ENCODE measurements around the gene FLNC. TPM values are rescaled to one million over a fixed set of nuclear protein-coding genes. Genes with fewer than 3 reads are reported as not detected.

The FLNC gene
- total and polyA plus RNA-seq, 3 experiments from 2014 or later = not detected

GRCh38 chr7:128848289-128849155, 18.3 kb downstream of the FLNC start:
- Mint-ChIP-seq H3K27ac (no peak overlapping the region), H3K4me3 (no peak overlapping the region), H3K36me3 (no peaks in the 10 kb centered on the region), H3K4me1 (no peaks in the 10 kb centered on the region), H3K27me3 (peaks cover 0 to 2% of the 10 kb centered on the region in 2 donors), H3K9me3 (no peaks in the 10 kb centered on the region)
- POLR2A ChIA-PET = interaction anchor here (0.6 kb wide), 1 partner anchor 1140 kb away, joined by 6 read pairs; no protein-coding TSS in a partner anchor
- Histone ChIP-seq H3K27me3 (ENCODE audit: insufficient read depth, low read length, poor library complexity, severe bottlenecking) (no peaks in the 10 kb centered on the region), H3K4me3 (ENCODE audit: low read length) (no peak overlapping the region), H3K4me1 (ENCODE audit: insufficient read depth, low read length) (no peaks in the 10 kb centered on the region), H3K36me3 (ENCODE audit: insufficient read depth, low read length) (no peaks in the 10 kb centered on the region), H3K9me3 (ENCODE audit: low read length) (no peaks in the 10 kb centered on the region), H3K27ac (ENCODE audit: low read depth, low read length) (no peak overlapping the region)
- no peak for DNase-seq
- CTCF ChIA-PET = interaction anchor here (1.3 kb wide), 1 partner anchor 14 kb away, joined by 4 read pairs; the partner anchor contains the start of gene ATP6V1F

GRCh38 chr7:128849156-128849515, 18.9 kb downstream of the FLNC start:
- peaks cover 0 to 2% of the 10 kb centered on the region in 2 donors for H3K27me3 Mint-ChIP-seq
- H3K27me3 ChIP-seq (ENCODE audit: insufficient read depth, low read length, poor library complexity, severe bottlenecking) = no peaks in the 10 kb centered on the region
- H3K4me3 Mint-ChIP-seq = no peak overlapping the region
- no peaks in the 10 kb centered on the region for H3K9me3 Mint-ChIP-seq
- ChIA-PET POLR2A (no interaction called here), CTCF (no interaction called here)
- no peaks in the 10 kb centered on the region for H3K9me3 ChIP-seq (ENCODE audit: low read length)
- no peaks in the 10 kb centered on the region for H3K4me1 Mint-ChIP-seq
- no peaks in the 10 kb centered on the region for H3K36me3 Mint-ChIP-seq
- no peak overlapping the region for H3K27ac Mint-ChIP-seq
- DNase-seq = no peak
- H3K36me3 ChIP-seq (ENCODE audit: insufficient read depth, low read length) = no peaks in the 10 kb centered on the region
- H3K4me1 ChIP-seq (ENCODE audit: insufficient read depth, low read length) = no peaks in the 10 kb centered on the region
- H3K4me3 ChIP-seq (ENCODE audit: low read length) = no peak overlapping the region
- H3K27ac ChIP-seq (ENCODE audit: low read depth, low read length) = no peak overlapping the region

DNA sequence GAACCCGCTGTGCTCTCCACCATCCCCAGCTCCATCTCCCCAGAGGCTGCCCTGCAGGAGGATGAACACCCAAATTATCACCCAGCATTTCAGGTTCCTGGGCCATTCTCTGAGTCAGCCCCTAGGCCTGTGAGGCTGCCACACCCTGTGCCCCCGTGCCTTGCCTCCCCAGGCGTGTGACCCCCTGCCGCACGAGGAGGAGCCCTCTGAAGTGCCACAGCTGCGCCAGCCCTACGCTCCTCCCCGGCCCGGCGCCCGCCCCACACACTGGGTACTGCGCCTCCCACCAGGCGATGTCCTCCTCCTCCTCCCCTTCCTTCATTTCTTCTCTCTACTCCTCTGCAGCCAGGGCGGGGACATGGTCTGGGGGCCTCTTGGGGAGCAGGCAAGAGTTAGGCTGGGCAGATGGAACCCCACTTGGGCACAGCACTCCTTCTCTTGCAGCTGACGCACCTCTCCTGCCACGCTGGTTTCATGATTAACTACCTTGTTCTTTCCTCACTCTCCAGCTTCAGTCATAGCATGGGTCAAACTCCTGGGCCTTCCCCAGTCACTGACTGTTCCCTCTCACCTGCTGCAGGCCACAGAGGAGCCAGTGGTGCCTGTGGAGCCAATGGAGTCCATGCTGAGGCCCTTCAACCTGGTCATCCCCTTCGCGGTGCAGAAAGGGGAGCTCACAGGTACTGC, 19.7 kb downstream of the FLNC start:
- DNase-seq = no peak
- Histone ChIP-seq H3K9me3 (ENCODE audit: low read length) (no peaks in the 10 kb centered on the region), H3K4me1 (ENCODE audit: insufficient read depth, low read length) (no peaks in the 10 kb centered on the region), H3K27me3 (ENCODE audit: insufficient read depth, low read length, poor library complexity, severe bottlenecking) (no peaks in the 10 kb centered on the region), H3K36me3 (ENCODE audit: insufficient read depth, low read length) (no peaks in the 10 kb centered on the region), H3K4me3 (ENCODE audit: low read length) (no peak overlapping the region), H3K27ac (ENCODE audit: low read depth, low read length) (no peak overlapping the region)
- ChIA-PET CTCF (no interaction called here), POLR2A (no interaction called here)
- no peaks in the 10 kb centered on the region for H3K4me1 Mint-ChIP-seq
- H3K36me3 Mint-ChIP-seq = no peaks in the 10 kb centered on the region
- H3K27me3 Mint-ChIP-seq = peaks cover 0 to 2% of the 10 kb centered on the region in 2 donors
- no peak overlapping the region for H3K27ac Mint-ChIP-seq
- no peaks in the 10 kb centered on the region for H3K9me3 Mint-ChIP-seq
- H3K4me3 Mint-ChIP-seq = no peak overlapping the region

GRCh38 chr7:128852537-128853254, 22.5 kb downstream of the FLNC start:
- no peak overlapping the region for H3K27ac ChIP-seq (ENCODE audit: low read depth, low read length)
- ChIA-PET CTCF (no interaction called here), POLR2A (no interaction called here)
- peaks cover 0 to 4% of the 10 kb centered on the region in 2 donors for H3K27me3 Mint-ChIP-seq
- H3K36me3 ChIP-seq (ENCODE audit: insufficient read depth, low read length) = no peaks in the 10 kb centered on the region
- H3K9me3 ChIP-seq (ENCODE audit: low read length) = no peaks in the 10 kb centered on the region
- H3K27me3 ChIP-seq (ENCODE audit: insufficient read depth, low read length, poor library complexity, severe bottlenecking) = no peaks in the 10 kb centered on the region
- no peaks in the 10 kb centered on the region for H3K9me3 Mint-ChIP-seq
- no peak overlapping the region for H3K4me3 Mint-ChIP-seq
- DNase-seq = no peak
- H3K27ac Mint-ChIP-seq = no peak overlapping the region
- H3K4me3 ChIP-seq (ENCODE audit: low read length) = no peak overlapping the region
- H3K4me1 ChIP-seq (ENCODE audit: insufficient read depth, low read length) = no peaks in the 10 kb centered on the region
- H3K36me3 Mint-ChIP-seq = no peaks in the 10 kb centered on the region
- no peaks in the 10 kb centered on the region for H3K4me1 Mint-ChIP-seq

DNA sequence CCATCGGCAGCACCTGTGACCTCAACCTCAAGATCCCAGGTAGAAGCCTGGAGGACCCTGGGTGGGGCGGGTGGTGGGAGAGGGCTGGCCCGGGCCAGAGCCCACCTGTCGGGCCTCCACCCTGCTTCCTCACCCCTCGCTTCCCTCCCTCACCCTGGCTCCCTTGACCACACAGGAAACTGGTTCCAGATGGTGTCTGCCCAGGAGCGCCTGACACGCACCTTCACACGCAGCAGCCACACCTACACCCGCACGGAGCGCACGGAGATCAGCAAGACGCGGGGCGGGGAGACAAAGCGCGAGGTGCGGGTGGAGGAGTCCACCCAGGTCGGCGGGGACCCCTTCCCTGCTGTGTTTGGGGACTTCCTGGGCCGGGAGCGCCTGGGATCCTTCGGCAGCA, 23.6 kb downstream of the FLNC start:
- H3K27ac Mint-ChIP-seq = no peak overlapping the region
- peaks cover 0 to 4% of the 10 kb centered on the region in 2 donors for H3K27me3 Mint-ChIP-seq
- H3K4me1 ChIP-seq (ENCODE audit: insufficient read depth, low read length) = no peaks in the 10 kb centered on the region
- H3K36me3 Mint-ChIP-seq = no peaks in the 10 kb centered on the region
- no peaks in the 10 kb centered on the region for H3K9me3 ChIP-seq (ENCODE audit: low read length)
- CTCF ChIA-PET = no interaction called here
- no peaks in the 10 kb centered on the region for H3K4me1 Mint-ChIP-seq
- no peak for DNase-seq
- H3K36me3 ChIP-seq (ENCODE audit: insufficient read depth, low read length) = no peaks in the 10 kb centered on the region
- no peaks in the 10 kb centered on the region for H3K9me3 Mint-ChIP-seq
- H3K4me3 ChIP-seq (ENCODE audit: low read length) = no peak overlapping the region
- H3K27ac ChIP-seq (ENCODE audit: low read depth, low read length) = no peak overlapping the region
- no peak overlapping the region for H3K4me3 Mint-ChIP-seq
- H3K27me3 ChIP-seq (ENCODE audit: insufficient read depth, low read length, poor library complexity, severe bottlenecking) = no peaks in the 10 kb centered on the region
- POLR2A ChIA-PET = no interaction called here

DNA sequence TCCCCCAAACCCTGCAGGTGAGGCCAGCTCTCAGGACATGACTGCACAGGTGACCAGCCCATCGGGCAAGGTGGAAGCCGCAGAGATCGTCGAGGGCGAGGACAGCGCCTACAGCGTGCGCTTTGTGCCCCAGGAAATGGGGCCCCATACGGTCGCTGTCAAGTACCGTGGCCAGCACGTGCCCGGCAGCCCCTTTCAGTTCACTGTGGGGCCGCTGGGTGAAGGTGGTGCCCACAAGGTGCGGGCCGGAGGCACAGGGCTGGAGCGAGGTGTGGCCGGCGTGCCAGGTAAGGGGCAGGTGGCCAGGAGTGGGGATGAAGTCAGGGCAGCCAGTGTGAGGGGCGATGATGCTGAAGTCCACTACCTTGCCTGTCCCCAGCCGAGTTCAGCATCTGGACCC, 24.2 kb downstream of the FLNC start:
- POLR2A ChIA-PET = no interaction called here
- no peaks in the 10 kb centered on the region for H3K4me1 Mint-ChIP-seq
- no peak overlapping the region for H3K4me3 Mint-ChIP-seq
- H3K27me3 ChIP-seq (ENCODE audit: insufficient read depth, low read length, poor library complexity, severe bottlenecking) = no peaks in the 10 kb centered on the region
- H3K27ac Mint-ChIP-seq = no peak overlapping the region
- no peaks in the 10 kb centered on the region for H3K36me3 Mint-ChIP-seq
- H3K9me3 ChIP-seq (ENCODE audit: low read length) = no peaks in the 10 kb centered on the region
- CTCF ChIA-PET = no interaction called here
- H3K4me3 ChIP-seq (ENCODE audit: low read length) = no peak overlapping the region
- no peak overlapping the region for H3K27ac ChIP-seq (ENCODE audit: low read depth, low read length)
- no peaks in the 10 kb centered on the region for H3K4me1 ChIP-seq (ENCODE audit: insufficient read depth, low read length)
- no peaks in the 10 kb centered on the region for H3K9me3 Mint-ChIP-seq
- DNase-seq = no peak
- no peaks in the 10 kb centered on the region for H3K36me3 ChIP-seq (ENCODE audit: insufficient read depth, low read length)
- H3K27me3 Mint-ChIP-seq = peaks cover 0 to 4% of the 10 kb centered on the region in 2 donors

GRCh38 chr7:128855559-128855958, 25.4 kb downstream of the FLNC start:
- CTCF ChIA-PET = no interaction called here
- no peaks in the 10 kb centered on the region for H3K9me3 Mint-ChIP-seq
- H3K4me1 ChIP-seq (ENCODE audit: insufficient read depth, low read length) = no peaks in the 10 kb centered on the region
- no peak overlapping the region for H3K4me3 Mint-ChIP-seq
- H3K27ac Mint-ChIP-seq = no peak overlapping the region
- H3K4me3 ChIP-seq (ENCODE audit: low read length) = no peak overlapping the region
- no peaks in the 10 kb centered on the region for H3K36me3 ChIP-seq (ENCODE audit: insufficient read depth, low read length)
- no peaks in the 10 kb centered on the region for H3K9me3 ChIP-seq (ENCODE audit: low read length)
- no peaks in the 10 kb centered on the region for H3K36me3 Mint-ChIP-seq
- POLR2A ChIA-PET = no interaction called here
- H3K4me1 Mint-ChIP-seq = no peaks in the 10 kb centered on the region
- H3K27ac ChIP-seq (ENCODE audit: low read depth, low read length) = no peak overlapping the region
- H3K27me3 Mint-ChIP-seq = peaks cover 0 to 2% of the 10 kb centered on the region in 2 donors
- no peaks in the 10 kb centered on the region for H3K27me3 ChIP-seq (ENCODE audit: insufficient read depth, low read length, poor library complexity, severe bottlenecking)
- no peak for DNase-seq
